ENCODE results near the gene NID2.

GRCh38 chr14:52115286-52115685 is 46.4 kb upstream of the NID2 start:
- TF ChIP-seq CTCF (IDR thresholded peaks at IDR 0.05; ENCODE audit: low read depth, low read length) (no peak), EZH2phosphoT487 (IDR thresholded peaks at IDR 0.05; ENCODE audit: low read depth) (no peak)
